T-helper 1 cell (primary cell): ENCODE data around the gene ARMC9.
"Not testable (repeated sequence)": the region's sequence is repeated elsewhere in the genome, so short reads cannot be mapped to it uniquely, and the experiment has no call there.

Source experiments
- DNase-seq, 5 donors: peaks; one replicate each; pipeline ENCODE4 v3.0.0-alpha.2; 2012 to 2020

Gene ARMC9

GRCh38 chr2:231369580-231370428 lies 171.4 kb downstream of the ARMC9 start:
- no peak for DNase-seq

- DNase-seq: no peak
Observed at GRCh38 chr2:231370429-231370748, 172.0 kb downstream of the ARMC9 start.

GRCh38 chr2:231370749-231371429 lies 172.5 kb downstream of the ARMC9 start:
- no peak for DNase-seq

- DNase-seq: no peak
Observed at GRCh38 chr2:231371430-231372054, 173.1 kb downstream of the ARMC9 start.

- no peak for DNase-seq
Observed at GRCh38 chr2:231372326-231372725, 173.9 kb downstream of the ARMC9 start.

GRCh38 chr2:231373184-231373583 lies 174.8 kb downstream of the ARMC9 start:
- no peak for DNase-seq

- no peak for DNase-seq
Observed at GRCh38 chr2:231373786-231374349, 175.4 kb downstream of the ARMC9 start.

- DNase-seq: no peak
Observed at GRCh38 chr2:231374771-231375170, 176.3 kb downstream of the ARMC9 start.

- DNase-seq: not testable (repeated sequence)
Observed at GRCh38 chr2:231375994-231376615, 177.7 kb downstream of the ARMC9 start.

- DNase-seq: no peak
Observed at GRCh38 chr2:231376857-231377256, 178.4 kb downstream of the ARMC9 start.

- no peak for DNase-seq
Observed at GRCh38 chr2:231378026-231378722, 179.7 kb downstream of the ARMC9 start.

GRCh38 chr2:231379266-231380215 lies 181.1 kb downstream of the ARMC9 start:
- DNase-seq: no peak

- no peak for DNase-seq
Observed at GRCh38 chr2:231380307-231380706, 181.9 kb downstream of the ARMC9 start.

GRCh38 chr2:231380991-231381847 lies 182.8 kb downstream of the ARMC9 start:
- DNase-seq: no peak

- no peak for DNase-seq
Observed at GRCh38 chr2:231382116-231382515, 183.7 kb downstream of the ARMC9 start.

GRCh38 chr2:231383416-231384108 lies 185.1 kb downstream of the ARMC9 start:
- DNase-seq: no peak

GRCh38 chr2:231384109-231384435 lies 185.6 kb downstream of the ARMC9 start:
- no peak for DNase-seq

- DNase-seq: no peak
Observed at GRCh38 chr2:231384970-231385369, 186.5 kb downstream of the ARMC9 start.

- DNase-seq: no peak
Observed at GRCh38 chr2:231385429-231385828, 187.0 kb downstream of the ARMC9 start.

- DNase-seq: no peak
Observed at GRCh38 chr2:231386446-231386845, 188.0 kb downstream of the ARMC9 start.
